Stimulated activated naive B cell treated with anti-CD40 and anti-IgM and Interleukin-4, amounts not matched to agents 10 μg/mL and 1 μg/mL and 100 μg/mL, for 72 hours (primary cell): Measurements from ENCODE around the gene RBMS3.

ENCODE experiments used
- ATAC-seq, 2 donors: fragments of 150-1000 bp; cut with Tn5 transposase; replicated peaks; 2 replicates each; pipeline ENCODE4 v1.10.0; 2021; ENCODE audit warnings: moderate library complexity in 1 of 2
- DNase-seq: peaks from one replicate; pipeline ENCODE4 v3.0.0; 2021
- H3K27ac Mint-ChIP-seq: one replicate; pipeline ENCODE4 v1.8.0; 2022; ENCODE audit warnings: mild to moderate bottlenecking, mixed read lengths
- H3K27me3 Mint-ChIP-seq, 2 donors: one replicate each; pipeline ENCODE4 v1.8.0; 2022; ENCODE audit warnings: mixed read lengths in 2 of 2
- H3K36me3 Mint-ChIP-seq, 2 donors: one replicate each; pipeline ENCODE4 v1.8.0; 2022; ENCODE audit warnings: mixed read lengths in 2 of 2, mild to moderate bottlenecking in 1 of 2
- H3K4me1 Mint-ChIP-seq, 2 donors: one replicate each; pipeline ENCODE4 v1.8.0; 2022; ENCODE audit warnings: mixed read lengths in 2 of 2, mild to moderate bottlenecking in 1 of 2
- H3K4me3 Mint-ChIP-seq, 2 donors: one replicate each; pipeline ENCODE4 v1.8.0; 2022; ENCODE audit warnings: mild to moderate bottlenecking in 2 of 2, mixed read lengths in 2 of 2, moderate library complexity in 1 of 2
- H3K9me3 Mint-ChIP-seq, 2 donors: one replicate each; pipeline ENCODE4 v1.8.0; 2022; ENCODE audit warnings: mixed read lengths in 2 of 2, mild to moderate bottlenecking in 1 of 2

Gene RBMS3

GRCh38 chr3:29705906-29706844 is 425.3 kb downstream of the RBMS3 start:
- ATAC-seq = no peak
- peaks cover 0 to 6% of the 10 kb centered on the region in 2 donors for H3K27me3 Mint-ChIP-seq
- no peak overlapping the region for H3K27ac Mint-ChIP-seq
- no peaks in the 10 kb centered on the region for H3K4me1 Mint-ChIP-seq
- H3K9me3 Mint-ChIP-seq = peaks cover 0 to 3% of the 10 kb centered on the region in 2 donors
- no peak overlapping the region for H3K4me3 Mint-ChIP-seq
- no peak for DNase-seq
- H3K36me3 Mint-ChIP-seq = no peaks in the 10 kb centered on the region

- Mint-ChIP-seq H3K27ac (no peak overlapping the region), H3K27me3 (peaks cover 0 to 6% of the 10 kb centered on the region in 2 donors)
Measured at GRCh38 chr3:29708884-29709283, 428.0 kb downstream of the RBMS3 start.

DNA sequence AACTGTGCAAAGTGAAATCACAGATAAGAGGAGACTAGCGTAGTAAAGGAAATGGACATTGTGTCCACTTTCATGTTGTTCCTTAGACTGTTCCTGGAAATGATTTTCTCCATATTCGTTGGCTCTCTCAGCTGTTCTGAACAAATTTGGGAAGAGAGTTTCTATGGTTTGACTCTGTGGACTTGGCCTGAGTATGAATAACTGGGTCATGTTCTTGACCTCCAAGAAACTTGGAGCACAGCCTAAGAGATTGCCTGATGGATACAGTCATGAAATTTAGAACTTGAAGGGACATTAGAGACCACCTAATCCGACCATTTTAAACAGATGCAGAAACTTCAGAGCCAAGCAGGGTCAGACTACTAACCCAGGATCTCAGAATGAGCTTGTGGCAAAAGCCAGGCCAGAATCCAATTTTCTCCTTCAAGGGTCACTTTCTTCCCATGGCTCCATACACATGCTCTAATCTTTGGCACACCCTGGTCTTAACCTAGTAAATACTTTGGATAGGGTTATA is 430.4 kb downstream of the RBMS3 start:
- no peaks in the 10 kb centered on the region for H3K36me3 Mint-ChIP-seq
- H3K4me1 Mint-ChIP-seq = no peaks in the 10 kb centered on the region
- H3K9me3 Mint-ChIP-seq = no peaks in the 10 kb centered on the region
- ATAC-seq (no peak), DNase-seq (no peak)
- no peak overlapping the region for H3K27ac Mint-ChIP-seq
- H3K27me3 Mint-ChIP-seq = peaks cover 0 to 6% of the 10 kb centered on the region in 2 donors
- H3K4me3 Mint-ChIP-seq = no peak overlapping the region

More at GRCh38 chr3:29708884-29709283, 428.0 kb downstream of the RBMS3 start:
- Mint-ChIP-seq H3K4me3 (no peak overlapping the region), H3K4me1 (no peaks in the 10 kb centered on the region), H3K36me3 (no peaks in the 10 kb centered on the region), H3K9me3 (no peaks in the 10 kb centered on the region)
- DNase-seq = no peak
- ATAC-seq = no peak

GRCh38 chr3:29716213-29716612 is 435.3 kb downstream of the RBMS3 start:
- Mint-ChIP-seq H3K27ac (no peak overlapping the region), H3K4me1 (no peaks in the 10 kb centered on the region), H3K4me3 (no peak overlapping the region), H3K36me3 (no peaks in the 10 kb centered on the region), H3K9me3 (no peaks in the 10 kb centered on the region), H3K27me3 (no peaks in the 10 kb centered on the region)
- no peak for ATAC-seq
- DNase-seq = no peak

GRCh38 chr3:29718661-29719065 is 437.8 kb downstream of the RBMS3 start:
- H3K4me1 Mint-ChIP-seq = no peaks in the 10 kb centered on the region
- ATAC-seq = no peak
- H3K27ac Mint-ChIP-seq = no peak overlapping the region
- no peak for DNase-seq
- no peaks in the 10 kb centered on the region for H3K36me3 Mint-ChIP-seq
- H3K9me3 Mint-ChIP-seq = no peaks in the 10 kb centered on the region
- H3K4me3 Mint-ChIP-seq = no peak overlapping the region
- H3K27me3 Mint-ChIP-seq = no peaks in the 10 kb centered on the region

- Mint-ChIP-seq H3K9me3 (peaks cover 0 to 4% of the 10 kb centered on the region in 2 donors), H3K4me3 (no peak overlapping the region), H3K36me3 (no peaks in the 10 kb centered on the region)
Measured at GRCh38 chr3:29720665-29721064, 439.8 kb downstream of the RBMS3 start.

DNA sequence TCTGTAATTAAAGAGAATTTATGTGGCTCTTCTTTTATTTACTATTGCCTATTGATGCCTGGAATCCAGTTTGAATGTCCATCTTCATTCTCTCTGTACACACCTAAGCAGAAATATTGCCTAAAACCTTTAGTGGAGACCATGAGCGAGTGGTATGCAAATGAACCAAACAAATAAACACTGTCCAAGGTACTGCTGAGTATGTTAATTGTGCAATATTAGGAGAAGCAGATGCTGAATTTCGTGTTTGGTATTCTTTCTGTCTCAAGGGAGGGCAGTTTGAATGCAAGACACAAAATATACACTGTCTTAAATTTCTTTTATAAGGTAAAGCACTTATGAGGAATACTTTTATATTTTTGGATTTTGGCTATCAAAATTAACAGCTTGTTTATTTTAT is 440.9 kb downstream of the RBMS3 start:
- Mint-ChIP-seq H3K27ac (no peak overlapping the region), H3K4me3 (no peak overlapping the region), H3K9me3 (peaks cover 2 to 4% of the 10 kb centered on the region in 2 donors), H3K4me1 (no peaks in the 10 kb centered on the region), H3K36me3 (no peaks in the 10 kb centered on the region), H3K27me3 (no peaks in the 10 kb centered on the region)
- ATAC-seq (no peak), DNase-seq (no peak)

More at GRCh38 chr3:29720665-29721064, 439.8 kb downstream of the RBMS3 start:
- ATAC-seq (no peak), DNase-seq (no peak)
- Mint-ChIP-seq H3K27ac (no peak overlapping the region), H3K27me3 (no peaks in the 10 kb centered on the region), H3K4me1 (no peaks in the 10 kb centered on the region)

- Mint-ChIP-seq H3K27ac (no peak overlapping the region), H3K4me1 (no peaks in the 10 kb centered on the region), H3K27me3 (no peaks in the 10 kb centered on the region), H3K36me3 (no peaks in the 10 kb centered on the region), H3K9me3 (peaks cover 0 to 3% of the 10 kb centered on the region in 2 donors), H3K4me3 (no peak overlapping the region)
- ATAC-seq = no peak
- no peak for DNase-seq
Measured at GRCh38 chr3:29731050-29731449, 450.2 kb downstream of the RBMS3 start.

DNA sequence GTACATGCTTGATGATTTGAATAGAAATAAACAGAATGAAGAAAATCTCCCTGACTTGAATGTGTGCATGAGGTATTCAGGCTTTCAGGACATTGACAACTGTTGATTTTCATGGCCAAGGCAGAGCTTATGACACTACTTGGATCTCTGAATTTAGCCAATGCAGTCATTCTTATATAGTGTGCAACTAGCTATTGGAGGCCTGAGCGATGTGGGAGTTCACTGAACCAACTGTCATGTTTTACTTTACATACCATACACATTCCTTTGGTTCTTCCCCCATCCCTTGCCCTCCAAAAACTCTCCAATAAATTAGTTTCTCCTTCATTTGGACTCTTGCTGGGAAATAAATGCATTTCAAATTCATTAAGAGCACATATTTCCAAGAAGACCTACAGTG is 460.4 kb downstream of the RBMS3 start:
- H3K27me3 Mint-ChIP-seq = no peaks in the 10 kb centered on the region
- H3K4me1 Mint-ChIP-seq = no peaks in the 10 kb centered on the region
- ATAC-seq (no peak), DNase-seq (no peak)
- no peak overlapping the region for H3K27ac Mint-ChIP-seq
- H3K36me3 Mint-ChIP-seq = no peaks in the 10 kb centered on the region
- H3K4me3 Mint-ChIP-seq = no peak overlapping the region
- H3K9me3 Mint-ChIP-seq = no peaks in the 10 kb centered on the region

- Mint-ChIP-seq H3K36me3 (no peaks in the 10 kb centered on the region), H3K4me1 (no peaks in the 10 kb centered on the region), H3K4me3 (no peak overlapping the region), H3K27me3 (no peaks in the 10 kb centered on the region), H3K9me3 (no peaks in the 10 kb centered on the region), H3K27ac (no peak overlapping the region)
- no peak for DNase-seq
- ATAC-seq = no peak
Measured at GRCh38 chr3:29745232-29745870, 464.5 kb downstream of the RBMS3 start.

GRCh38 chr3:29746163-29746760 is 465.4 kb downstream of the RBMS3 start:
- H3K27ac Mint-ChIP-seq = no peak overlapping the region
- H3K27me3 Mint-ChIP-seq = no peaks in the 10 kb centered on the region
- H3K4me1 Mint-ChIP-seq = no peaks in the 10 kb centered on the region
- H3K4me3 Mint-ChIP-seq = no peak overlapping the region
- ATAC-seq (no peak), DNase-seq (no peak)
- H3K9me3 Mint-ChIP-seq = no peaks in the 10 kb centered on the region
- H3K36me3 Mint-ChIP-seq = no peaks in the 10 kb centered on the region

GRCh38 chr3:29747991-29748390 is 467.1 kb downstream of the RBMS3 start:
- no peak for DNase-seq
- ATAC-seq = no peak
- no peaks in the 10 kb centered on the region for H3K4me1 Mint-ChIP-seq
- no peaks in the 10 kb centered on the region for H3K36me3 Mint-ChIP-seq
- H3K27me3 Mint-ChIP-seq = no peaks in the 10 kb centered on the region
- H3K27ac Mint-ChIP-seq = no peak overlapping the region
- H3K9me3 Mint-ChIP-seq = no peaks in the 10 kb centered on the region
- H3K4me3 Mint-ChIP-seq = no peak overlapping the region

DNA sequence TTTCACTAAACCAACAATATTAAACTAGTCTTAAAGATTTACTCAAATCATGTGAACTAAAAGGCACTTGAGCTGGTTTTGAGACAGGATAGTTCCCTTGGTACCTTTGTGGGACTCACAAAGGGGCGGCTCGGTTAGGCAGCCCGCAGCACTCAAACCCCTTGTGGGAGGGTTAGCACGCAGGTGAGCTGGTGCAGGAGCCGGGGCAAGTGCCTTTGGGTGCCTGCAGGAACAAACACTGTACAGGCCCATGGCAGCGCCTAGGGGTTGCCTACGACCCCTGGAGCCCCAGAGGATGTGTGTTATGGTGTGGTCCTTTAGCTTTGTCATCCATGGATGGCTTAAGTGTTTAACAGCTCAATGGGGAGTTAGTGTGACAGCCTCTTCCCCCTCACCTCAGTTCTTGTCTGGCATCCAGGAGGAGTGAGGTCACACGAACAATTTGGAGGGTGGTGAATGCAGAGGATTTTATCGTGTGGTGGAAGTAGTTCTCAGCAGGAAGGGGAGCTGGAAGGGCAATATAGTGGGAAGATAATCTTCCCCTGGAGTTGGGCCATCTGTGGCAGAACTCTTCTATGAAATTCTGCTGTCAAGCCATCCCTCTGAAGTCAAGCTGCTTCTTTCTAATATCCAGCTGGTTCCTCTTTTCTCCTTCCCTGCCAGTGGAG is 470.9 kb downstream of the RBMS3 start:
- Mint-ChIP-seq H3K36me3 (no peaks in the 10 kb centered on the region), H3K4me3 (no peak overlapping the region), H3K27me3 (no peaks in the 10 kb centered on the region), H3K27ac (no peak overlapping the region), H3K4me1 (no peaks in the 10 kb centered on the region), H3K9me3 (no peaks in the 10 kb centered on the region)
- DNase-seq = no peak
- no peak for ATAC-seq

GRCh38 chr3:29754346-29754745 is 473.5 kb downstream of the RBMS3 start:
- ATAC-seq = peak; percentile 31 to 39
- no peaks in the 10 kb centered on the region for H3K36me3 Mint-ChIP-seq

More at GRCh38 chr3:29754346-29754745, 473.5 kb downstream of the RBMS3 start:
- Mint-ChIP-seq H3K27me3 (no peaks in the 10 kb centered on the region), H3K4me1 (no peaks in the 10 kb centered on the region), H3K27ac (no peak overlapping the region), H3K9me3 (no peaks in the 10 kb centered on the region), H3K4me3 (no peak overlapping the region)
- no peak for DNase-seq
